Ishikawa (cell line): ENCODE data around the gene SLC25A12.

ENCODE experiments used
- CEBPB ChIP-seq: IDR thresholded peaks from 2 replicates; pipeline ENCODE4 v1.6.1; 2012
- CREB1 ChIP-seq: IDR thresholded peaks from 2 replicates; pipeline ENCODE4 v1.6.1; 2012; ENCODE audit warnings: low read depth
- EGR1 ChIP-seq: IDR thresholded peaks from 2 replicates; pipeline ENCODE4 v1.6.1; 2012
- EP300 ChIP-seq: IDR thresholded peaks from 2 replicates; pipeline ENCODE4 v1.6.1; 2012; ENCODE audit warnings: borderline replicate concordance
- FOXM1 ChIP-seq: IDR thresholded peaks from 2 replicates; pipeline ENCODE4 v1.6.1; 2012; ENCODE audit warnings: low read depth, borderline replicate concordance
- NFIC ChIP-seq: IDR thresholded peaks from 2 replicates; pipeline ENCODE4 v1.6.1; 2012
- RAD21 ChIP-seq: IDR thresholded peaks from 2 replicates; pipeline ENCODE4 v1.6.1; 2012; ENCODE audit warnings: low read depth
- TAF1 ChIP-seq: IDR thresholded peaks from 2 replicates; pipeline ENCODE4 v1.6.1; 2012; ENCODE audit warnings: low read depth, mild to moderate bottlenecking
- TCF12 ChIP-seq: IDR thresholded peaks from 2 replicates; pipeline ENCODE4 v1.6.1; 2012; ENCODE audit warnings: low read depth
- TEAD4 ChIP-seq: IDR thresholded peaks from 2 replicates; pipeline ENCODE4 v1.6.1; 2012
- YY1 ChIP-seq: IDR thresholded peaks from 2 replicates; pipeline ENCODE4 v1.6.1; 2012; ENCODE audit warnings: low read depth
- ZBTB7A ChIP-seq: IDR thresholded peaks from 2 replicates; pipeline ENCODE4 v1.6.1; 2012; ENCODE audit warnings: low read depth
- TF ChIP-seq, protein P1 (sequence below): IDR thresholded peaks from 2 replicates; pipeline ENCODE4 v1.6.1; 2012
- TF ChIP-seq, protein P2 (sequence below): IDR thresholded peaks from 2 replicates; pipeline ENCODE4 v1.6.1; 2012; ENCODE audit warnings: low read depth, mild to moderate bottlenecking
- TF ChIP-seq, protein P3 (sequence below): IDR thresholded peaks from 2 replicates; pipeline ENCODE4 v1.6.1; 2012

The SLC25A12 gene

DNA sequence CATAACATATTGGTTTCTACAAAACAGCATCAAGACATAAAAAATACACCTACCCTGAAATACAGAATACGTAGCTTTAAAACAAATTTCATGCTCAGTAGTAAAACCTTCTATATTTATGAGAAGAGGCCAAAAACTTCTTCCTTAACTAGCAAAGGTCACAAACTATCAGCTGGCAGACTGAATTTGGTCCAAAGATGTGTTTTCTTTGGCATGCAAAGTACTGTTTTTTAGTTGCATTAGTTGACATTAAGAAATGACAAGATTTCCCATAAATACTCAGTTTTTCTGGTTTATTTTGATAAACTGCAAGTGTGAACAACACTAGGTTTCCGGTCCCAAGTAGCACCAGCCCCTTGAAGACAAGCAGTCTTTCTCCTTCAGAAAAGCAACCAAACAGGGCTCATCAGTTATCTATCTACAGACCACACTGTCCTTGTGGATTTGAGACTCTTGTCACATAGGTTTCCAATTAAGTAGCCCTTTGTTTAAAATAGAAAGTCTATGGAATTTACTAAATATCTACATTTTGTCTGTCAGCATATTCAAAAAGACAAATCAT, 35.6 kb downstream of the SLC25A12 start:
- no peak for TF ChIP-seq ZBTB7A
- TF ChIP-seq, protein P1, sequence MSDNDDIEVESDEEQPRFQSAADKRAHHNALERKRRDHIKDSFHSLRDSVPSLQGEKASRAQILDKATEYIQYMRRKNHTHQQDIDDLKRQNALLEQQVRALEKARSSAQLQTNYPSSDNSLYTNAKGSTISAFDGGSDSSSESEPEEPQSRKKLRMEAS = no peak
- TF ChIP-seq EP300 = no peak
- TF ChIP-seq EGR1 = no peak
- TF ChIP-seq TAF1 = no peak
- TF ChIP-seq TCF12 = no peak
- TF ChIP-seq RAD21 = no peak
- no peak for TF ChIP-seq YY1
- TF ChIP-seq NFIC = no peak
- TF ChIP-seq, protein P2, sequence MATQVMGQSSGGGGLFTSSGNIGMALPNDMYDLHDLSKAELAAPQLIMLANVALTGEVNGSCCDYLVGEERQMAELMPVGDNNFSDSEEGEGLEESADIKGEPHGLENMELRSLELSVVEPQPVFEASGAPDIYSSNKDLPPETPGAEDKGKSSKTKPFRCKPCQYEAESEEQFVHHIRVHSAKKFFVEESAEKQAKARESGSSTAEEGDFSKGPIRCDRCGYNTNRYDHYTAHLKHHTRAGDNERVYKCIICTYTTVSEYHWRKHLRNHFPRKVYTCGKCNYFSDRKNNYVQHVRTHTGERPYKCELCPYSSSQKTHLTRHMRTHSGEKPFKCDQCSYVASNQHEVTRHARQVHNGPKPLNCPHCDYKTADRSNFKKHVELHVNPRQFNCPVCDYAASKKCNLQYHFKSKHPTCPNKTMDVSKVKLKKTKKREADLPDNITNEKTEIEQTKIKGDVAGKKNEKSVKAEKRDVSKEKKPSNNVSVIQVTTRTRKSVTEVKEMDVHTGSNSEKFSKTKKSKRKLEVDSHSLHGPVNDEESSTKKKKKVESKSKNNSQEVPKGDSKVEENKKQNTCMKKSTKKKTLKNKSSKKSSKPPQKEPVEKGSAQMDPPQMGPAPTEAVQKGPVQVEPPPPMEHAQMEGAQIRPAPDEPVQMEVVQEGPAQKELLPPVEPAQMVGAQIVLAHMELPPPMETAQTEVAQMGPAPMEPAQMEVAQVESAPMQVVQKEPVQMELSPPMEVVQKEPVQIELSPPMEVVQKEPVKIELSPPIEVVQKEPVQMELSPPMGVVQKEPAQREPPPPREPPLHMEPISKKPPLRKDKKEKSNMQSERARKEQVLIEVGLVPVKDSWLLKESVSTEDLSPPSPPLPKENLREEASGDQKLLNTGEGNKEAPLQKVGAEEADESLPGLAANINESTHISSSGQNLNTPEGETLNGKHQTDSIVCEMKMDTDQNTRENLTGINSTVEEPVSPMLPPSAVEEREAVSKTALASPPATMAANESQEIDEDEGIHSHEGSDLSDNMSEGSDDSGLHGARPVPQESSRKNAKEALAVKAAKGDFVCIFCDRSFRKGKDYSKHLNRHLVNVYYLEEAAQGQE = no peak
- no peak for TF ChIP-seq FOXM1
- TF ChIP-seq CREB1 = no peak
- TF ChIP-seq TEAD4 = no peak
- TF ChIP-seq, protein P3, sequence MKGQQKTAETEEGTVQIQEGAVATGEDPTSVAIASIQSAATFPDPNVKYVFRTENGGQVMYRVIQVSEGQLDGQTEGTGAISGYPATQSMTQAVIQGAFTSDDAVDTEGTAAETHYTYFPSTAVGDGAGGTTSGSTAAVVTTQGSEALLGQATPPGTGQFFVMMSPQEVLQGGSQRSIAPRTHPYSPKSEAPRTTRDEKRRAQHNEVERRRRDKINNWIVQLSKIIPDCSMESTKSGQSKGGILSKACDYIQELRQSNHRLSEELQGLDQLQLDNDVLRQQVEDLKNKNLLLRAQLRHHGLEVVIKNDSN = no peak
- TF ChIP-seq CEBPB = no peak

DNA sequence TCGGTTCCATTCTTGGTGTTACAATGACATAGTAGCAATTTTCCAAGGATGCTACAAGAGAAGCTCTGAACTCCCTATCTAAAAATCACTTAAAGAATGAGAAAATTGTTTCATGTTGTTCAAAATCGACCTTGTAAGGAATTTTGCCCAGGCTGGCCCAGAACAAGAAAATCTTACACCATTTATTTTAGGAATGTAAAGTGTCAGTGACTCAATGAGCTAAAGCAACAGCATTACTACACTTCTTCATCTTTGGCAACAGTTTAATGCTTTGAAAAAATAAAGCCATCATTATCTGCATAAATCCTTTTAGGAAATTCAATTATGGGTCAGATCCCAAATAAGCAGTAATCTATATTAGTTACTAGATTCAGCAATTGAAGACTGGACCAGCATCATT, 38.6 kb downstream of the SLC25A12 start:
- TF ChIP-seq EP300 = no peak
- no peak for TF ChIP-seq RAD21
- TF ChIP-seq, protein P1 = no peak
- TF ChIP-seq, protein P3 = no peak
- TF ChIP-seq TEAD4 = no peak
- TF ChIP-seq YY1 = no peak
- TF ChIP-seq TCF12 = no peak
- no peak for TF ChIP-seq TAF1
- no peak for TF ChIP-seq CEBPB
- no peak for TF ChIP-seq ZBTB7A
- no peak for TF ChIP-seq EGR1
- TF ChIP-seq FOXM1 = no peak
- TF ChIP-seq, protein P2 = no peak
- TF ChIP-seq NFIC = no peak

DNA sequence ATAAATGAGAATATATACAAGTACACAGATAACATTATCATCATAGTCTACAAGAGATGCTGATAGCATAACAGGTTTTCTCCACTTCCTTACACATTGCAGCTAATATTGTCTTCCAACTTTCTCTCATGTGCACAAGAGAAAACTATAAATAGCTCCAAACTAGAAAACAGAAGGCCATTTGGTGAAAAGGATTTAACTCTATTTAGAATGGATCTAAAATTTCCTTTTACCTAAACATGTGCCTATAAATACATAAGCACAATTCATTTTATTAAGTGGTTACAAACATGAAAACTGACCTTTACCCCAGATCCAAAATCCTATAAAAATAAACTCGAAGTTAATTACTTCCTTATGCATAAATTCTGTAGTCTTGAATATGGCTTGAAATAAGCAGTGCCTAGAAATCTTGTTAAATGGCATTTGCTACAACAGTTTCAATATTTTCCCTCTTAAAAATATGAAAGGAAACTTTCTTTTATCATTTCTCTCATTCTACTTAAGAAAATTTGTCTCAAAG, 41.6 kb downstream of the SLC25A12 start:
- TF ChIP-seq EGR1 (no peak), TAF1 (no peak)

DNA sequence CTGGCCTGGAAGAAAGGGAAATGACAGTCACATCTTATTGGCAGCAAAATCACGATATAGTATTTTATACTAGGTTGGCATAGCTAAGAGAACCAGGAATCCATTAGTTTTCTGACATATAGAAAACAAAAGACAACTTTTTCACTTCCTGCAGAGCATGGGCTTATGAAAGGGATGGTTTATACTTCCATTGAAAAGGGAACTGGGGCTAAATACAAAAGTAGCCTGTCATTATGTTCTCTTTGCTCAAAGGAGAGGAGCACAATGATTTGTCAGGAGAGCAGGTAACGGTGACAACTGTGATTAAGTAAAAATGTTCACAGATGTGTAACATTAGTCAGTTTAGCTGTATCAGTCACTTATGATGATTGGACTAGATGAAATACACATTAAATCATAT, 46.4 kb downstream of the SLC25A12 start:
- TF ChIP-seq, protein P1 = no peak

DNA sequence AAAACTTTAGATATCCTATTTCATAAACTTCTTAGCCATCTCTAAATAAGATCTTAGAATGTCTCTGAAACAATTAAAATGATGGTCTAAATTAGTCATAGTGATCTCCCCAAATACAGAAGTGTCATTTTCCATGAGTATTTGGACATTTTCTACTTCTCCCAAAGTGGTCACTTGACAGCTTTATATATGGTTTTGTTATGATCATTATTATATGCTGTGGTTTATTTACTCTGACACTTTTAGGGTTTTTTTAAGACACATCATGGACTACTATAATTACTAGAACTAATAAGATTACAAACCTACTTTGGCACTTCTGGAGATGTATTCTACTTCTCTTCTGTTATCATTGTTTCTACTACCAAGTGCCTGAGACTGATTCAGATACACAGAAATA, 47.1 kb downstream of the SLC25A12 start:
- no peak for TF ChIP-seq FOXM1
- no peak for TF ChIP-seq TCF12
- TF ChIP-seq CREB1 = no peak
- TF ChIP-seq NFIC = no peak
- TF ChIP-seq EP300 = no peak

DNA sequence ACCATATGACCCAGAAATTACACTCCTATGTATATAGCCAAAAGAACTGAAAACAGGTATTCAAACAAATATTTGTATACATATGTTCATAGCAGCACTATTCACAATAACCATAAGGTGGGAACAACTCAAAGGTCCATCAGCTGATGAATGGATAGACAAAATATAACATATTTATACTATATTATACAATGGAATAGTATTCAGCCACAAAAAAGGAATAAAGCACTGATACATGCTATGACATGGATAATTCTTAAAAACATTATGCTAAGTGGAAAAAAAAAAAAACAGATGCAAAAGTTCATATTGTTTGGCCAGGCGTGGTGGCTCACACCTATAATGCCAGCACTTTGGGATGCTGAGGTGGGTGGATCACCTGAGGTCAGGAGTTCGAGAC, 52.0 kb downstream of the SLC25A12 start:
- TF ChIP-seq ZBTB7A (no peak), RAD21 (no peak)

DNA sequence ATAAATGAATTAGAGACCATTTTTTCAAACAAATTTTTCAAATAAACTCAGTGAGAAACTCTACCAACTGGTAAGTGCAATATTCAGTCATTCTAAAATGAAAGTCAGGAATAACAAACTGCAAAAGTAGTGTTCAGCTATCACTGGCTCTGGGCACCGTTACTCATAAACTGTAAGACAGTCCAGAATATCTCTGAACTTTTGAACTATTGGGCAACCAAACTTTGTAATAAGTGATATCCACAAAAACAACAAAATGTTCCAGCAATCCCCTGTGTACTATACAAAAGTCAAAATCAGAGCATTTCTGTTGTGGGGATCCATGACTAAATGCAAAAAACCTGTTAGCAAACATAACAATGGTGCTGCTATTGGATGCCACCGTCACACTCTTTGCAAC, 56.3 kb downstream of the SLC25A12 start:
- TF ChIP-seq RAD21 (no peak), TEAD4 (no peak), NFIC (no peak), EP300 (no peak), TAF1 (no peak), FOXM1 (no peak), YY1 (no peak), CREB1 (no peak), EGR1 (no peak), TCF12 (no peak), CEBPB (no peak), ZBTB7A (no peak)
- TF ChIP-seq, protein P3 = no peak
- TF ChIP-seq, protein P1 = no peak
- TF ChIP-seq, protein P2 = no peak
